ENCODE results near the gene OR5B17. TPM values are rescaled to one million over a fixed set of nuclear protein-coding genes. Genes with fewer than 3 reads are reported as not detected.
"Not testable (repeated sequence)": the region's sequence is repeated elsewhere in the genome, so short reads cannot be mapped to it uniquely, and the experiment has no call there.

OR5B17 gene
- not detected for total RNA-seq

- Histone ChIP-seq H3K36me3 (no peaks in the 10 kb centered on the region), H3K27me3 (no peaks in the 10 kb centered on the region), H3K27ac (no peak within 1 kb of the TSS), H3K9me3 (no peaks in the 10 kb centered on the region), H3K4me3 (no peak within 1 kb of the TSS), H3K4me1 (no peaks in the 10 kb centered on the region)
- TF ChIP-seq CTCF (IDR thresholded peaks at IDR 0.05) (no peak), POLR2A (IDR thresholded peaks at IDR 0.05) (no peak)
- DNase-seq, result no peak
These were observed at the start of gene OR5B17 for GRCh38 chr11:58358969-58359368. TSS of gene OR5B17 (minus strand) at chr11:58359069. CDS start at chr11:58359069, 0 bp downstream.

- no peak for DNase-seq
- H3K36me3 ChIP-seq, result no peaks in the 10 kb centered on the region
- no peak within 1 kb of the TSS for H3K27ac ChIP-seq
- no peak within 1 kb of the TSS for H3K4me3 ChIP-seq
- no peak for TF ChIP-seq POLR2A (IDR thresholded peaks at IDR 0.05)
- no peak for TF ChIP-seq CTCF (IDR thresholded peaks at IDR 0.05)
- no peaks in the 10 kb centered on the region for H3K9me3 ChIP-seq
- no peaks in the 10 kb centered on the region for H3K27me3 ChIP-seq
- no peaks in the 10 kb centered on the region for H3K4me1 ChIP-seq
These were observed 47.9 kb upstream of the OR5B17 start, which contains the start of gene OR5B3 for GRCh38 chr11:58406774-58407173. TSS of gene OR5B3 (minus strand) at chr11:58406874. CDS start at chr11:58403409, 3,465 bp downstream.

- not testable (repeated sequence) for H3K4me1 ChIP-seq, H3K36me3 ChIP-seq, H3K9me3 ChIP-seq
These were observed 40.8 kb upstream of the OR5B17 start for GRCh38 chr11:58399622-58400021.

GRCh38 chr11:58395581-58395980 is 36.7 kb upstream of the OR5B17 start:
- no peaks in the 10 kb centered on the region for H3K4me1 ChIP-seq
- TF ChIP-seq CTCF (IDR thresholded peaks at IDR 0.05), result no peak
- no peak for TF ChIP-seq POLR2A (IDR thresholded peaks at IDR 0.05)

More at GRCh38 chr11:58399622-58400021, 40.8 kb upstream of the OR5B17 start:
- H3K27me3 ChIP-seq, H3K27ac ChIP-seq, H3K4me3 ChIP-seq, DNase-seq: not testable (repeated sequence)

GRCh38 chr11:58394195-58394594 is 35.3 kb upstream of the OR5B17 start:
- no peaks in the 10 kb centered on the region for H3K36me3 ChIP-seq
- no peaks in the 10 kb centered on the region for H3K27me3 ChIP-seq
- no peaks in the 10 kb centered on the region for H3K4me1 ChIP-seq
- H3K9me3 ChIP-seq, result no peaks in the 10 kb centered on the region
- DNase-seq, result no peak
- TF ChIP-seq POLR2A (IDR thresholded peaks at IDR 0.05), result no peak
- TF ChIP-seq CTCF (IDR thresholded peaks at IDR 0.05), result no peak
- no peak overlapping the region for H3K4me3 ChIP-seq
- no peak overlapping the region for H3K27ac ChIP-seq

More at GRCh38 chr11:58395581-58395980, 36.7 kb upstream of the OR5B17 start:
- no peaks in the 10 kb centered on the region for H3K9me3 ChIP-seq
- H3K36me3 ChIP-seq, result no peaks in the 10 kb centered on the region
- no peak for DNase-seq
- no peak overlapping the region for H3K4me3 ChIP-seq
- H3K27me3 ChIP-seq, result no peaks in the 10 kb centered on the region
- no peak overlapping the region for H3K27ac ChIP-seq

GRCh38 chr11:58392746-58393145 is 33.9 kb upstream of the OR5B17 start:
- H3K4me1 ChIP-seq, result no peaks in the 10 kb centered on the region
- no peaks in the 10 kb centered on the region for H3K36me3 ChIP-seq
- DNase-seq, result no peak
- TF ChIP-seq POLR2A (IDR thresholded peaks at IDR 0.05) (no peak), CTCF (IDR thresholded peaks at IDR 0.05) (no peak)
- no peaks in the 10 kb centered on the region for H3K9me3 ChIP-seq
- no peak overlapping the region for H3K4me3 ChIP-seq
- no peak overlapping the region for H3K27ac ChIP-seq
- no peaks in the 10 kb centered on the region for H3K27me3 ChIP-seq
